GM20000 (cell line): ENCODE results near the gene USB1.

ENCODE experiments used
- DNase-seq: peaks from one replicate; pipeline ENCODE4 v3.0.0; 2012; ENCODE audit warnings: low spot score
- CTCF ChIP-seq: IDR thresholded peaks from 2 replicates; pipeline ENCODE4 v1.5.1; 2012; ENCODE audit warnings: mild to moderate bottlenecking, control low read depth; ENCODE audit errors: extremely low read depth, missing control alignments

Gene USB1

GRCh38 chr16:58053682-58054005, 52.4 kb downstream of the USB1 start:
- TF ChIP-seq CTCF = no peak
- DNase-seq = no peak

GRCh38 chr16:58054289-58054688, 53.1 kb downstream of the USB1 start:
- TF ChIP-seq CTCF = no peak
- no peak for DNase-seq

- TF ChIP-seq CTCF = no peak
These were observed 55.4 kb downstream of the USB1 start for GRCh38 chr16:58056580-58056979.

GRCh38 chr16:58057121-58057520, 55.9 kb downstream of the USB1 start:
- TF ChIP-seq CTCF = no peak
- no peak for DNase-seq

More at GRCh38 chr16:58056580-58056979, 55.4 kb downstream of the USB1 start:
- no peak for DNase-seq

- DNase-seq = no peak
- TF ChIP-seq CTCF = no peak
These were observed 56.6 kb downstream of the USB1 start for GRCh38 chr16:58057784-58058183.

GRCh38 chr16:58062821-58063220, 61.6 kb downstream of the USB1 start:
- TF ChIP-seq CTCF = no peak
- no peak for DNase-seq

- no peak for TF ChIP-seq CTCF
- no peak for DNase-seq
These were observed 62.3 kb downstream of the USB1 start for GRCh38 chr16:58063377-58064076.
